Upper lobe of left lung (tissue), 6 donors: ENCODE results near the gene MXRA7. TPM values are rescaled to one million over a fixed set of nuclear protein-coding genes. Genes with fewer than 3 reads are reported as not detected.
A peak's percentile ranks its signal among the peaks of the same experiment; 100 is the strongest.

Experiments used
- ATAC-seq, 2 donors: fragments of 200-7000 bp; cut with Tn5 transposase; one replicate each; pipeline ENCODE4 v1.9.1; 2022; ENCODE audit warnings: mild to moderate bottlenecking in 2 of 2, moderate library complexity in 2 of 2; ENCODE audit not compliant: low FRiP score in 2 of 2
- DNase-seq, 2 donors: peaks; one replicate each; pipeline ENCODE4 v3.0.0-alpha.2; 2019 to 2020
- H3K27ac ChIP-seq, 4 donors: fragments of 200-600 bp; sonication (generic); one replicate each; pipeline ENCODE4 v1.5.1; 2016 to 2019
- H3K27me3 ChIP-seq, 4 donors: fragments of 200-600 bp; sonication (generic); one replicate each; pipeline ENCODE4 v1.5.1; 2017 to 2019
- H3K36me3 ChIP-seq, 4 donors: fragments of 200-600 bp; sonication (generic); one replicate each; pipeline ENCODE4 v1.5.1; 2016 to 2019
- H3K4me1 ChIP-seq, 4 donors: fragments of 200-600 bp; sonication (generic); one replicate each; pipeline ENCODE4 v1.5.1; 2018 to 2019
- H3K4me3 ChIP-seq, 4 donors: fragments of 200-600 bp; sonication (generic); one replicate each; pipeline ENCODE4 v1.5.1; 2017 to 2019; ENCODE audit warnings: mild to moderate bottlenecking in 2 of 4, moderate library complexity in 1 of 4
- H3K9me3 ChIP-seq, 4 donors: fragments of 200-600 bp; sonication (generic); one replicate each; pipeline ENCODE4 v1.5.1; 2018 to 2019
- EP300 ChIP-seq, 4 donors: sonication (generic); formaldehyde crosslinking; IDR thresholded peaks; one replicate each; pipeline ENCODE4 v1.5.1; 2017; ENCODE audit warnings: antibody characterized with exemption in 4 of 4, control low read depth in 2 of 4
- POLR2A ChIP-seq, 4 donors: fragments of 450-650 bp; IDR thresholded peaks; one replicate each; pipeline ENCODE4 v1.5.1; 2016 to 2017; ENCODE audit warnings: antibody characterized with exemption in 4 of 4, mild to moderate bottlenecking in 2 of 4
- POLR2AphosphoS5 ChIP-seq, 2 donors: sonication (generic); formaldehyde crosslinking; IDR thresholded peaks; one replicate each; pipeline ENCODE4 v1.5.1; 2017; ENCODE audit warnings: antibody characterized with exemption in 2 of 2
- WGBS, 2 donors: methylation state at CpG; one replicate each; pipeline ENCODE4 v1.1.5; 2017 to 2018; 5-methylcytosine and 5-hydroxymethylcytosine counted together
- total RNA-seq, 6 donors: library from RNA; depleted of rRNA in 4 of 6; stranded (reverse); fragments of >200 nt in 4 of 6; gene quantifications; one replicate each; pipeline versions ENCODE4 v1.1.0 to v1.2.1, GENCODE V29; 2016 to 2021
- TF ChIP-seq, protein P1 (sequence below), 6 experiments: fragments of 450-650 bp in 4 of 6; fragments of 200-600 bp in 2 of 6; sonication (generic) in 2 of 6; IDR thresholded peaks; one replicate each; pipeline ENCODE4 v1.5.1; 2016 to 2019; ENCODE audit warnings: antibody characterized with exemption in 6 of 6
- donor health status: DM: no; HTN: no; CAD: no; lungs with moderate emphysema.
- donor health status: DM: no; HTN: yes; CAD: no; lungs with severe emphysema.

Gene MXRA7
- total RNA-seq, 6 donors from 2014 or later = 21.0 to 147 (median 73.5) TPM

DNA sequence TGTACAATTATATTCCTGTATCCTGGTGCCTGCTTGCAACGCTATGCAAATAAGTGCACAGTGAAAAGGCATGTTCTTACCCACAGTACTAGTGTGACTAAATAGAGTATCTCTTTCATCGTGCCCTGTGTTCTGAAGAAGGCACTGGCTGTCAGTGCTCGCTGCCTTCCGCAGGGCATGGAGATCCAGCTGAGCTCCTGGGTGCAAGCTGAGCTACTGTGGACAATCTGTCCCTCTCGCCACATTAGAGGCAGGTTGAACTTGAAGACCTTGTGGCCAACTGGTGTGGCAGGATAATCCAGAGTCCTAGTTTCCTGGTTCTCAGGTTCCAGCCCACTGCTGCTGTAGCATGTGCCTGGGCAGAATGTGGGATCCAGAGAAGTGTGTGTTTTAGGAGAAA, 65.3 kb downstream of the MXRA7 start:
- Histone ChIP-seq H3K9me3 (no peaks in the 10 kb centered on the region), H3K36me3 (no peaks in the 10 kb centered on the region), H3K27me3 (no peaks in the 10 kb centered on the region), H3K27ac (peak overlapping the region in 2 of 4 donors; percentile 45 to 52), H3K4me1 (peaks cover 0 to 28% (median 14%) of the 10 kb centered on the region in 4 donors), H3K4me3 (no peak overlapping the region)
- peak in 1 of 2 donors; percentile 43 for DNase-seq
- TF ChIP-seq, protein P1, sequence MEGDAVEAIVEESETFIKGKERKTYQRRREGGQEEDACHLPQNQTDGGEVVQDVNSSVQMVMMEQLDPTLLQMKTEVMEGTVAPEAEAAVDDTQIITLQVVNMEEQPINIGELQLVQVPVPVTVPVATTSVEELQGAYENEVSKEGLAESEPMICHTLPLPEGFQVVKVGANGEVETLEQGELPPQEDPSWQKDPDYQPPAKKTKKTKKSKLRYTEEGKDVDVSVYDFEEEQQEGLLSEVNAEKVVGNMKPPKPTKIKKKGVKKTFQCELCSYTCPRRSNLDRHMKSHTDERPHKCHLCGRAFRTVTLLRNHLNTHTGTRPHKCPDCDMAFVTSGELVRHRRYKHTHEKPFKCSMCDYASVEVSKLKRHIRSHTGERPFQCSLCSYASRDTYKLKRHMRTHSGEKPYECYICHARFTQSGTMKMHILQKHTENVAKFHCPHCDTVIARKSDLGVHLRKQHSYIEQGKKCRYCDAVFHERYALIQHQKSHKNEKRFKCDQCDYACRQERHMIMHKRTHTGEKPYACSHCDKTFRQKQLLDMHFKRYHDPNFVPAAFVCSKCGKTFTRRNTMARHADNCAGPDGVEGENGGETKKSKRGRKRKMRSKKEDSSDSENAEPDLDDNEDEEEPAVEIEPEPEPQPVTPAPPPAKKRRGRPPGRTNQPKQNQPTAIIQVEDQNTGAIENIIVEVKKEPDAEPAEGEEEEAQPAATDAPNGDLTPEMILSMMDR (IDR thresholded peaks at IDR 0.05) = no peak
- TF ChIP-seq POLR2A (IDR thresholded peaks at IDR 0.05) = peak in 1 of 4 donors; percentile 15
- 55 to 79% methylated on average over 4 to 5 of the region's 5 CpGs for WGBS, 2 donors
- ATAC-seq = no peak

DNA sequence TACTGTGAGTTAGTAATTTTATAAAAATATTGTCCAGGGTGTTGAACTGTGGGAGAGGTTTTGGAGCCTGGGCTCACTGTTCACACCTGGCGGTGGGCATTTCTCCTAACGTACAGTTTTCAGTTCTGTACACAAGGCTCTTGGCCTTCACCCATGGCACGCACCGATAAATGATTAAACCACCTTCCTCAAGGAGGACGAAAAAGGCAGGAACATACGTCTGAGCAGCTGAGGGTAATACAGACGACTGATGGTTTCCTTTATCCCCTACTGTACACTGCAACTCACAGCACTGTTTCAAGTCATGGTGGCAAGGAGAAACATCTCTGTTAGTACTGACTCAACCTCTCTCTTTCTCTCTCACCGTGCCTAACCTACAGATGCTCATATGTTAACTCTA, 65.8 kb downstream of the MXRA7 start:
- TF ChIP-seq, protein P1 (IDR thresholded peaks at IDR 0.05) = no peak
- no peak for TF ChIP-seq POLR2AphosphoS5 (IDR thresholded peaks at IDR 0.05)
- TF ChIP-seq EP300 (IDR thresholded peaks at IDR 0.05) = no peak
- TF ChIP-seq POLR2A (IDR thresholded peaks at IDR 0.05) = no peak
- H3K4me3 ChIP-seq = no peak overlapping the region
- no peaks in the 10 kb centered on the region for H3K36me3 ChIP-seq
- WGBS, 2 donors = 67 to 81% methylated on average over 8 of the region's 8 CpGs
- peak overlapping the region in 3 of 4 donors; percentile 42 to 52 (median 45) for H3K27ac ChIP-seq
- no peaks in the 10 kb centered on the region for H3K27me3 ChIP-seq
- DNase-seq (no peak), ATAC-seq (peak in 1 of 2 donors; percentile 43)
- H3K4me1 ChIP-seq = peaks cover 0 to 28% (median 14%) of the 10 kb centered on the region in 4 donors
- no peaks in the 10 kb centered on the region for H3K9me3 ChIP-seq

GRCh38 chr17:76643553-76644148, 67.1 kb downstream of the MXRA7 start, which contains the start of gene ST6GALNAC1:
TSS of gene ST6GALNAC1 (minus strand) at chr17:76643757. CDS start at chr17:76643638, 119 bp downstream.
- Histone ChIP-seq H3K4me3 (peak within 1 kb of the TSS in 3 of 4 donors; percentile 9 to 26 (median 17)), H3K27ac (peak within 1 kb of the TSS in 3 of 4 donors; percentile 54 to 67 (median 55)), H3K27me3 (no peaks in the 10 kb centered on the region), H3K9me3 (no peaks in the 10 kb centered on the region), H3K4me1 (peaks cover 0 to 28% (median 14%) of the 10 kb centered on the region in 4 donors), H3K36me3 (no peaks in the 10 kb centered on the region)
- no peak for ATAC-seq
- WGBS, 2 donors = 51 to 61% methylated on average over 6 to 7 of the region's 7 CpGs
- DNase-seq = peak in 1 of 2 donors; percentile 54
- TF ChIP-seq POLR2AphosphoS5 (IDR thresholded peaks at IDR 0.05) (peak in 1 of 2 donors; percentile 50), EP300 (IDR thresholded peaks at IDR 0.05) (no peak), POLR2A (IDR thresholded peaks at IDR 0.05) (peak in 2 of 4 donors; percentile 26 to 49)
- TF ChIP-seq, protein P1 (IDR thresholded peaks at IDR 0.05) = no peak

GRCh38 chr17:76642994-76643393, 67.8 kb downstream of the MXRA7 start:
- Histone ChIP-seq H3K4me3 (peak overlapping the region in 3 of 4 donors; percentile 9 to 26 (median 17)), H3K27ac (peak overlapping the region in 3 of 4 donors; percentile 54 to 67 (median 55)), H3K4me1 (peaks cover 0 to 28% (median 14%) of the 10 kb centered on the region in 4 donors), H3K36me3 (no peaks in the 10 kb centered on the region), H3K27me3 (no peaks in the 10 kb centered on the region), H3K9me3 (no peaks in the 10 kb centered on the region)
- no peak for ATAC-seq
- DNase-seq = no peak
- TF ChIP-seq POLR2AphosphoS5 (IDR thresholded peaks at IDR 0.05) = no peak
- TF ChIP-seq, protein P1 (IDR thresholded peaks at IDR 0.05) = no peak
- no peak for TF ChIP-seq POLR2A (IDR thresholded peaks at IDR 0.05)
- no peak for TF ChIP-seq EP300 (IDR thresholded peaks at IDR 0.05)
- WGBS, 2 donors = 83 to 88% methylated on average over 6 of the region's 6 CpGs
